Activated effector memory CD4-positive, alpha-beta T cell treated with anti-CD3 and anti-CD28 coated beads, Interleukin-2, amount 50 U/mL, for 16 hours (primary cell): ENCODE measurements around the gene NCSTN.

Experiments
- DNase-seq: peaks from one replicate; pipeline ENCODE4 v3.0.0-alpha.2; 2020

NCSTN gene

GRCh38 chr1:160407839-160408801, 64.9 kb downstream of the NCSTN start:
- no peak for DNase-seq
